Astrocyte (in vitro differentiated cells and primary cell): ENCODE results near the gene WWTR1.

Source experiments
- CTCF ChIP-seq: IDR thresholded peaks from 2 replicates; pipeline ENCODE4 v1.5.1; 2011; ENCODE audit warnings: low read depth, mild to moderate bottlenecking, inconsistent platforms, low read length, moderate library complexity; ENCODE audit not compliant: insufficient read depth
- EZH2 ChIP-seq: IDR thresholded peaks from 2 replicates; pipeline ENCODE4 v1.6.1; 2012; ENCODE audit warnings: mild to moderate bottlenecking, low read length, inconsistent platforms; ENCODE audit not compliant: insufficient read depth

GRCh38 chr3:149480326-149481017 lies 177.4 kb downstream of the WWTR1 start:
- no peak for TF ChIP-seq EZH2
- peak; percentile 90 for TF ChIP-seq CTCF
